ENCODE data around the gene PTPN6. TPM values are rescaled to one million over a fixed set of nuclear protein-coding genes. Genes with fewer than 3 reads are reported as not detected.

Gene PTPN6
- total and polyA plus RNA-seq, 9 of the 15 experiments (the other 6 are each of a cell fraction or from before 2014, with no cell fraction given) = 1.5 to 5.1 (median 3.9) TPM

- Histone ChIP-seq H4K20me1 (replicated peaks; ENCODE audit: control insufficient read depth, insufficient read depth, low read length) (no peaks in the 10 kb centered on the region), H3K27ac (ENCODE audit: extremely low read depth, low read depth, low read length) (no peak overlapping the region; the same call in 2 of the 3 replicates), H3K27me3 (ENCODE audit: control insufficient read depth in 2 of 2, insufficient read depth in 2 of 2, low read length in 2 of 2) (no peaks in the 10 kb centered on the region), H3K9ac (ENCODE audit: insufficient read depth in 1 of 2, low read depth in 2 of 2, low read length in 2 of 2) (no peak overlapping the region), H3K4me2 (ENCODE audit: insufficient read depth, low read length) (no peak overlapping the region), H3K4me3 (no peak overlapping the region), H3K79me2 (ENCODE audit: control insufficient read depth, insufficient read depth, low read length) (peaks cover 5% of the 10 kb centered on the region), H3K4me1 (replicated peaks in 1 of 2; ENCODE audit: control insufficient read depth in 2 of 2, insufficient read depth in 2 of 2, low read length in 2 of 2) (peaks cover 0 to 4% of the 10 kb centered on the region in 2 experiments; a peak in 1 of 5 replicates), H3K9me3 (replicated peaks; ENCODE audit: control insufficient read depth, insufficient read depth, low read depth, low read length) (no peaks in the 10 kb centered on the region), H2AFZ (ENCODE audit: low read depth, low read length) (no peak overlapping the region), H3K9me1 (ENCODE audit: control insufficient read depth, insufficient read depth, low read length) (no peaks in the 10 kb centered on the region), H3K36me3 (ENCODE audit: control insufficient read depth, insufficient read depth, low read length) (peaks cover 91% of the 10 kb centered on the region)
- BruUV-seq (replicated peaks) = no TSS peak
- intact Hi-C loops (cut with micrococcal nuclease) (no loop called here), in situ Hi-C loops (cut with MboI) (no loop called here)
- FAIRE-seq = no peak
- WGBS (ENCODE audit: insufficient coverage, low coverage, missing lambda C conversion rate) = 85% methylated on average over 6 of the region's 6 CpGs
- DNase-seq (ENCODE audit: extremely low read depth in 1 of 4, low spot score in 3 of 4) = no peak
- no peak for ATAC-seq
- TF ChIP-seq ZNF224 (CRISPR knock-in tag; IDR thresholded peaks at IDR 0.05) (no peak), GATAD2A (IDR thresholded peaks at IDR 0.05) (no peak)
- CTCF ChIA-PET (ENCODE audit: low intra/inter-chr PET ratio) = no interaction called here
- POLR2A ChIA-PET = interaction anchor here (1.4 kb wide), 1 partner anchor 19 kb away, joined by 4 read pairs; no protein-coding TSS in a partner anchor
These were observed 27.9 kb downstream of the PTPN6 start for GRCh38 chr12:6979021-6979420.

GRCh38 chr12:6979453-6979852 is 28.3 kb downstream of the PTPN6 start:
- ChIA-PET CTCF (ENCODE audit: low intra/inter-chr PET ratio) (no interaction called here), POLR2A (interaction anchor here (1.4 kb wide), 1 partner anchor 19 kb away, joined by 4 read pairs; no protein-coding TSS in a partner anchor)
- in situ Hi-C loops (cut with MboI) (no loop called here), intact Hi-C loops (cut with micrococcal nuclease) (no loop called here)
- no peaks in the 10 kb centered on the region for H3K9me3 ChIP-seq (replicated peaks; ENCODE audit: control insufficient read depth, insufficient read depth, low read depth, low read length)
- no peak overlapping the region for H3K9ac ChIP-seq (ENCODE audit: insufficient read depth in 1 of 2, low read depth in 2 of 2, low read length in 2 of 2)
- H2AFZ ChIP-seq (ENCODE audit: low read depth, low read length) = no peak overlapping the region
- 0 out of 2 replicates have a peak, but pooled peaks have one; percentile 5 for TF ChIP-seq POLR2G (IDR thresholded peaks at IDR 0.05; ENCODE audit: low read depth, low read length)
- TF ChIP-seq SNIP1 (IDR thresholded peaks at IDR 0.05; ENCODE audit: low read depth) = no peak
- peaks cover 87% of the 10 kb centered on the region for H3K36me3 ChIP-seq (ENCODE audit: control insufficient read depth, insufficient read depth, low read length)
- ATAC-seq = no peak
- H3K9me1 ChIP-seq (ENCODE audit: control insufficient read depth, insufficient read depth, low read length) = no peaks in the 10 kb centered on the region
- FAIRE-seq = no peak
- H3K79me2 ChIP-seq (ENCODE audit: control insufficient read depth, insufficient read depth, low read length) = peaks cover 1% of the 10 kb centered on the region; the same call in 1 of the 3 replicates
- no peak overlapping the region; the same call in 2 of the 3 replicates for H3K27ac ChIP-seq (ENCODE audit: extremely low read depth, low read depth, low read length)
- WGBS (ENCODE audit: insufficient coverage, low coverage, missing lambda C conversion rate) = 79% methylated on average over 3 of the region's 3 CpGs
- BruUV-seq (replicated peaks) = no TSS peak
- H3K27me3 ChIP-seq (ENCODE audit: control insufficient read depth in 2 of 2, insufficient read depth in 2 of 2, low read length in 2 of 2) = no peaks in the 10 kb centered on the region
- no peaks in the 10 kb centered on the region for H4K20me1 ChIP-seq (replicated peaks; ENCODE audit: control insufficient read depth, insufficient read depth, low read length)
- no peak for DNase-seq (ENCODE audit: extremely low read depth in 1 of 4, low spot score in 3 of 4)
- H3K4me3 ChIP-seq = no peak overlapping the region
- H3K4me2 ChIP-seq (ENCODE audit: insufficient read depth, low read length) = no peak overlapping the region
- H3K4me1 ChIP-seq (replicated peaks in 1 of 2; ENCODE audit: control insufficient read depth in 2 of 2, insufficient read depth in 2 of 2, low read length in 2 of 2) = peaks cover 0 to 4% of the 10 kb centered on the region in 2 experiments; a peak in 1 of 5 replicates

Data from K562 (cell line).